H1 (cell line): ENCODE measurements around the gene TBC1D22A. TPM values are rescaled to one million over a fixed set of nuclear protein-coding genes. Genes with fewer than 3 reads are reported as not detected.

Experiments
- CTCF ChIA-PET: fragments of 300-600 bp; sonication (Branson Sonifier 250); formaldehyde crosslinking; loops from one replicate; lab custom pipeline; 2021; ENCODE audit not compliant: partially characterized antibody; lab: Charles Lee
- POLR2A ChIA-PET: fragments of 300-600 bp; sonication (Branson Sonifier 250); formaldehyde crosslinking; loops from one replicate; lab custom pipeline; 2021; ENCODE audit warnings: inconsistent platforms; ENCODE audit not compliant: partially characterized antibody; lab: Charles Lee
- DNase-seq, 2 experiments: peaks; one replicate each; pipeline versions ENCODE4 v3.0.0 to v3.0.0-alpha.2; 2010 to 2022; ENCODE audit warnings: low spot score in 2 of 2, low read depth in 1 of 2, mixed read lengths in 1 of 2
- FAIRE-seq: peaks from 2 replicates; lab custom pipeline; 2011; peaks lifted over from hg19 to GRCh38; lab: Jason Lieb, UNC
- H2AFZ ChIP-seq: 2 replicates; pipeline ENCODE4 v1.8.1; 2012; ENCODE audit warnings: low read length, inconsistent platforms
- H2AK5ac ChIP-seq: 2 replicates; pipeline ENCODE4 v1.6.1; 2013; ENCODE audit warnings: low read depth, low read length
- H2BK120ac ChIP-seq: replicated peaks from 2 replicates; pipeline ENCODE3; 2013; ENCODE audit warnings: low read depth, low read length, inconsistent platforms
- H2BK12ac ChIP-seq: 2 replicates; pipeline ENCODE4 v1.6.1; 2013; ENCODE audit warnings: low read depth, low read length
- H2BK15ac ChIP-seq: 2 replicates; pipeline ENCODE4 v1.6.1; 2013; ENCODE audit warnings: low read length
- H2BK20ac ChIP-seq: 2 replicates; pipeline ENCODE4 v1.6.1; 2013; ENCODE audit warnings: low read length
- H2BK5ac ChIP-seq: 2 replicates; pipeline ENCODE4 v1.6.1; 2013; ENCODE audit warnings: low read depth, low read length
- H3K14ac ChIP-seq: 2 replicates; pipeline ENCODE4 v1.6.1; 2013; ENCODE audit warnings: inconsistent platforms; ENCODE audit not compliant: insufficient read length
- H3K18ac ChIP-seq: 2 replicates; pipeline ENCODE4 v1.6.1; 2013; ENCODE audit warnings: low read length; ENCODE audit errors: extremely low read depth
- H3K23ac ChIP-seq: 2 replicates; pipeline ENCODE4 v1.6.1; 2013; ENCODE audit warnings: inconsistent platforms; ENCODE audit not compliant: insufficient read length
- H3K23me2 ChIP-seq: 2 replicates; pipeline ENCODE4 v1.6.1; 2013; ENCODE audit warnings: low read depth, low read length
- H3K27ac ChIP-seq: 2 replicates; pipeline ENCODE4 v1.6.1; 2011; ENCODE audit warnings: low read depth, low read length, inconsistent platforms
- H3K27me3 ChIP-seq, 4 experiments: replicated peaks in 1 of 4; 1 replicate in 1 of 4; 2 replicates in 3 of 4; pipeline versions ENCODE4 v1.6.1 to v1.8.1; 2011 to 2013; ENCODE audit warnings: low read length in 3 of 4, mild to moderate bottlenecking in 3 of 4, inconsistent platforms in 2 of 4, mixed read lengths in 2 of 4, moderate library complexity in 1 of 4; ENCODE audit not compliant: control insufficient read depth in 3 of 4, insufficient read depth in 3 of 4; ENCODE audit errors: extremely low read depth in 1 of 4
- H3K36me3 ChIP-seq, 4 experiments: 2 replicates each; pipeline versions ENCODE4 v1.6.1 to v1.8.1; 2011 to 2013; ENCODE audit warnings: mild to moderate bottlenecking in 4 of 4, low read length in 3 of 4, moderate library complexity in 2 of 4, control low read depth in 1 of 4, inconsistent platforms in 1 of 4; ENCODE audit not compliant: insufficient read depth in 4 of 4, control insufficient read depth in 2 of 4
- H3K4ac ChIP-seq: replicated peaks from 2 replicates; pipeline ENCODE3; 2013; ENCODE audit warnings: low read length, low read depth, mixed read lengths, inconsistent platforms; ENCODE audit not compliant: insufficient read length
- H3K4me1 ChIP-seq, 4 experiments: replicated peaks in 1 of 4; 1 replicate in 1 of 4; 2 replicates in 3 of 4; pipeline versions ENCODE4 v1.6.1 to v1.8.1; 2011 to 2013; ENCODE audit warnings: low read length in 3 of 4, inconsistent platforms in 2 of 4, mixed read lengths in 1 of 4; ENCODE audit not compliant: insufficient read depth in 4 of 4, control insufficient read depth in 3 of 4
- H3K4me2 ChIP-seq, 2 experiments: 2 replicates each; pipeline versions ENCODE4 v1.6.1 to v1.8.1; 2011 to 2013; ENCODE audit warnings: low read depth in 2 of 2, low read length in 2 of 2, control low read depth in 1 of 2, inconsistent platforms in 1 of 2, mild to moderate bottlenecking in 1 of 2; ENCODE audit not compliant: insufficient read depth in 1 of 2
- H3K4me3 ChIP-seq, 4 experiments: fragments of 200-600, 300-600 bp in 1 of 4; sonication (generic), shearing (Covaris generic), sonication (Bioruptor Twin) in 1 of 4; 2 replicates each; pipeline versions ENCODE4 v1.5.1 to v1.8.1; 2011 to 2016; ENCODE audit warnings: low read length in 4 of 4, low read depth in 3 of 4, control low read depth in 2 of 4, inconsistent platforms in 2 of 4, mild to moderate bottlenecking in 2 of 4, mixed read lengths in 1 of 4, moderate library complexity in 1 of 4; ENCODE audit not compliant: insufficient read depth in 2 of 4; ENCODE audit errors: extremely low read depth in 1 of 4
- H3K56ac ChIP-seq: replicated peaks from 2 replicates; pipeline ENCODE3; 2013; ENCODE audit warnings: low read depth, mild to moderate bottlenecking, mixed read lengths, low read length, inconsistent platforms; ENCODE audit not compliant: insufficient read length
- H3K79me1 ChIP-seq: 2 replicates; pipeline ENCODE4 v1.6.1; 2013; ENCODE audit warnings: low read depth, low read length, control low read depth
- H3K79me2 ChIP-seq, 2 experiments: 2 replicates each; pipeline versions ENCODE4 v1.6.1 to v1.8.1; 2012 to 2013; ENCODE audit warnings: low read length in 2 of 2, mild to moderate bottlenecking in 2 of 2, inconsistent platforms in 1 of 2; ENCODE audit not compliant: insufficient read depth in 2 of 2, control insufficient read depth in 1 of 2
- H3K9ac ChIP-seq, 4 experiments: replicated peaks in 1 of 4; 1 replicate in 1 of 4; 2 replicates in 3 of 4; pipeline versions ENCODE4 v1.6.1 to v1.8.1; 2011 to 2013; ENCODE audit warnings: low read depth in 3 of 4, low read length in 3 of 4, control low read depth in 2 of 4, mild to moderate bottlenecking in 2 of 4, moderate library complexity in 2 of 4, inconsistent platforms in 1 of 4; ENCODE audit errors: extremely low read depth in 1 of 4
- H3K9me3 ChIP-seq, 2 experiments: 2 replicates each; pipeline versions ENCODE4 v1.6.1 to v1.8.1; 2012 to 2013; ENCODE audit warnings: mild to moderate bottlenecking in 2 of 2, moderate library complexity in 2 of 2, control low read depth in 1 of 2, inconsistent platforms in 1 of 2, low read depth in 1 of 2, low read length in 1 of 2, mixed read lengths in 1 of 2; ENCODE audit not compliant: insufficient read depth in 2 of 2
- H4K20me1 ChIP-seq, 2 experiments: replicated peaks in 1 of 2; 2 replicates each; pipeline versions ENCODE3 to v1.8.1; 2011 to 2013; ENCODE audit warnings: inconsistent platforms in 2 of 2, low read length in 2 of 2, mild to moderate bottlenecking in 1 of 2; ENCODE audit not compliant: insufficient read depth in 2 of 2, control insufficient read depth in 1 of 2
- H4K5ac ChIP-seq: 2 replicates; pipeline ENCODE4 v1.6.1; 2013; ENCODE audit warnings: low read length, low read depth, mixed read lengths, inconsistent platforms; ENCODE audit not compliant: insufficient read length
- H4K8ac ChIP-seq: 2 replicates; pipeline ENCODE4 v1.8.0; 2013; ENCODE audit warnings: mild to moderate bottlenecking, moderate library complexity, low read length, inconsistent platforms; ENCODE audit not compliant: insufficient read depth; ENCODE audit errors: extremely low read depth
- H4K91ac ChIP-seq: replicated peaks from 2 replicates; pipeline ENCODE3; 2013; ENCODE audit warnings: low read length, mixed read lengths, inconsistent platforms; ENCODE audit not compliant: insufficient read length
- TBP ChIP-seq: IDR thresholded peaks from 2 replicates; pipeline ENCODE4 v1.6.1; 2011; ENCODE audit warnings: low read depth, low read length, improper control_type of control experiment
- WGBS, 2 experiments: shearing (Covaris generic) in 1 of 2; methylation state at CpG; one replicate each; pipeline versions ENCODE4 v1.1.6 to v1.1.7; 2013 to 2015; ENCODE audit warnings: low lambda C conversion rate in 2 of 2, mixed read lengths in 2 of 2, inconsistent platforms in 1 of 2, low coverage in 1 of 2, missing lambda C conversion rate in 1 of 2; ENCODE audit not compliant: insufficient replicate concordance in 2 of 2, insufficient coverage in 1 of 2, insufficient read length in 1 of 2; ENCODE audit errors: extremely low coverage in 1 of 2, missing lambda C conversion rate in 1 of 2; 5-methylcytosine and 5-hydroxymethylcytosine counted together
- polyA plus RNA-seq, 7 experiments: library from polyadenylated mRNA; depleted of rRNA in 3 of 7; stranded (reverse) in 5 of 7; unstranded in 2 of 7; fragments of >200 nt in 5 of 7; fragments of 200-250 nt in 2 of 7; gene quantifications; 1 replicate in 5 of 7; 2 replicates in 1 of 7; 4 replicates in 1 of 7; pipeline versions ENCODE4 v1.2.1 to v1.2.3, GENCODE V29; 2011 to 2013; ENCODE audit warnings: missing spikeins in 2 of 7, mixed read lengths in 2 of 7
- total RNA-seq: library from RNA; stranded (reverse); fragmentation: NEBNext Ultra II Directional; extraction: Animal tissue kit (Norgen Biotek cat#: 25700); gene quantifications from 2 replicates; pipeline ENCODE4 v1.2.1, GENCODE V29; 2021

TBC1D22A gene
- total and polyA plus RNA-seq, 2 of the 8 experiments (the other 6 are each of a cell fraction or from before 2014, with no cell fraction given) = 11.9 to 18.4 TPM

DNA sequence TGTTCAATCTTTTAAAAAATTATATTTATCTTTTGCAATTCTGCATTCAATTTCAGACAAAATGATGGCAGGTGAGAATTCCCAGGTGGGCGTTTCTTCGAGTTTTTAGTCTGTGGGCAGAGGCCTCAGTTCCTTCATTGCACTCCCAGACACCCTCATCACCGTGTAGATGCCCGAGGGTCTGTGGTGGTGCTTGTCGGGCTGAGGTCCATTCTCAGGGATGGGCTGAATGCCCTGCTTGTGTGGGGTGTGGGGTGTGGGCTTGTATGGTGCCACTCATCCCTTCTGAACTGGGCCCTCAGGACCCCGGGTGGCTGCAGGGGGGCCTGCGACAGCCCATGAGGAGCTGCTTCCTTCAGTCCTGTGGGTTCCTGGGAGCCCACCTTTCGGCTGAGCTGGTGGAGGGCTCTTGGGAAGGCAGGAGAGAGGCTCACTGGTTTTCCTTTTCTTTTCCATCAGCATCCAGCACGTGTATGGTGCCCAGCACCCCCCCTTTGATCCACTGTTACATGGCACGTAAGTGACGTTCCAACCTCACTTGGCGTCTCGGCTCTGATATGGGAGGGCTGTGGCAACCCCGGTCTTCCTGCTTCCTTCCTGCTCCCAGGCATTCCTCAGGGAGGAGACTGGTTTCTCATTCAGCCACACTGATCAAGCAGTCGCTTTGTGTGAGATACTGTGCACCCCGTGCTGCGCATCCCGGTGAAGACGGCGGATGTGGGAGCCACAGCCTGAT lies 29.8 kb downstream of the TBC1D22A start:
- peaks cover 0 to 5% (median 2%) of the 10 kb centered on the region in 4 experiments; a peak in 3 of 8 replicates for H3K36me3 ChIP-seq
- H3K9me3 ChIP-seq = no peaks in the 10 kb centered on the region
- no peak overlapping the region for H2BK5ac ChIP-seq
- H3K18ac ChIP-seq = no peak overlapping the region
- WGBS, 2 experiments = 94% methylated on average over 19 of the region's 20 CpGs; no CpG with 5 or more reads in 1 of the 2 experiments
- peaks cover 0 to 10% of the 10 kb centered on the region in 2 experiments for H4K20me1 ChIP-seq
- no peak overlapping the region for H2BK20ac ChIP-seq
- H2BK12ac ChIP-seq = no peak overlapping the region
- no peak overlapping the region for H4K5ac ChIP-seq
- H3K27ac ChIP-seq = no peak overlapping the region; the same call in 1 of the 2 replicates
- H2BK120ac ChIP-seq = no peak overlapping the region
- no peak overlapping the region for H4K91ac ChIP-seq
- no peak overlapping the region for H3K56ac ChIP-seq
- H2BK15ac ChIP-seq = no peak overlapping the region
- no peaks in the 10 kb centered on the region; a peak in 1 of 4 replicates for H3K79me2 ChIP-seq
- no peak overlapping the region for H2AK5ac ChIP-seq
- FAIRE-seq (no peak), DNase-seq (no peak)
- no peak overlapping the region for H3K14ac ChIP-seq
- H2AFZ ChIP-seq = no peak overlapping the region
- ChIA-PET POLR2A (interaction anchor here (1.8 kb wide), 1 partner anchor 29 kb away, joined by 5 read pairs; the partner anchor contains the start of gene TBC1D22A), CTCF (interaction anchor here (0.6 to 3.1 kb wide), 6 partner anchors 10 to 1712 kb away, joined by 3 to 21 read pairs (median 4); no protein-coding TSS in a partner anchor)
- no peak overlapping the region for H3K23ac ChIP-seq
- peak overlapping the region; percentile 62; the same call in 1 of the 2 replicates for H4K8ac ChIP-seq
- no peak overlapping the region for H3K4me2 ChIP-seq
- H3K4me3 ChIP-seq = no peak overlapping the region
- H3K9ac ChIP-seq = no peak overlapping the region
- no peaks in the 10 kb centered on the region for H3K4me1 ChIP-seq
- H3K79me1 ChIP-seq = peaks cover 2% of the 10 kb centered on the region; the same call in 1 of the 2 replicates
- H3K4ac ChIP-seq = no peak overlapping the region
- H3K27me3 ChIP-seq = no peaks in the 10 kb centered on the region
- no peaks in the 10 kb centered on the region for H3K23me2 ChIP-seq
- TF ChIP-seq TBP = no peak
